LNCaP clone FGC (cell line): ENCODE data around the gene ATP8B4.

Experiments
- DNase-seq: peaks from one replicate; pipeline ENCODE4 v3.0.0-alpha.2; 2011; ENCODE audit warnings: low read depth
- H3K4me3 ChIP-seq: 2 replicates; pipeline ENCODE4 v1.5.1; 2011; ENCODE audit warnings: mild to moderate bottlenecking, low read depth, low read length, control low read depth
- CTCF ChIP-seq: IDR thresholded peaks from 2 replicates; pipeline ENCODE4 v1.5.1; 2012; ENCODE audit warnings: mild to moderate bottlenecking; ENCODE audit not compliant: control insufficient read depth, insufficient read depth; ENCODE audit errors: extremely low read depth

Gene ATP8B4

GRCh38 chr15:50119063-50120040 lies at the start of gene ATP8B4:
Gene ATP8B4 (minus strand): TSS chr15:50119233. CDS start chr15:50106966, 12,267 bp downstream.
- H3K4me3 ChIP-seq = no peak within 1 kb of the TSS
- TF ChIP-seq CTCF = no peak
- DNase-seq = no peak

GRCh38 chr15:50168379-50168778 lies 49.3 kb upstream of the ATP8B4 start:
- no peak for TF ChIP-seq CTCF
- H3K4me3 ChIP-seq = no peak overlapping the region
- DNase-seq = no peak

- H3K4me3 ChIP-seq = no peak overlapping the region
- DNase-seq = no peak
- no peak for TF ChIP-seq CTCF
These were observed 48.1 kb upstream of the ATP8B4 start for GRCh38 chr15:50167110-50167509.

GRCh38 chr15:50166216-50166615 lies 47.2 kb upstream of the ATP8B4 start:
- no peak for DNase-seq
- no peak for TF ChIP-seq CTCF
- H3K4me3 ChIP-seq = no peak overlapping the region

- no peak for TF ChIP-seq CTCF
These were observed 45.4 kb upstream of the ATP8B4 start for GRCh38 chr15:50164458-50164857.

GRCh38 chr15:50163719-50164410 lies 44.8 kb upstream of the ATP8B4 start:
- no peak overlapping the region for H3K4me3 ChIP-seq
- no peak for DNase-seq
- no peak for TF ChIP-seq CTCF

More at GRCh38 chr15:50164458-50164857, 45.4 kb upstream of the ATP8B4 start:
- H3K4me3 ChIP-seq = no peak overlapping the region
- DNase-seq = peak; percentile 48
